PFSK-1 (cell line): Measurements from ENCODE around the gene B4GALT3.

Source experiments
- FOXP2 ChIP-seq: optimal IDR thresholded peaks from 2 replicates; pipeline ENCODE3; 2011; ENCODE audit warnings: borderline replicate concordance, control low read depth, inconsistent platforms; ENCODE audit not compliant: insufficient read depth; ENCODE audit errors: extremely low read length, extremely low read depth
- POLR2AphosphoS5 ChIP-seq: IDR thresholded peaks from 2 replicates; pipeline ENCODE4 v1.6.1; 2012; ENCODE audit warnings: low read depth, mild to moderate bottlenecking, control low read depth, low read length, moderate library complexity
- REST ChIP-seq, 2 experiments: IDR thresholded peaks; 2 replicates each; pipeline versions ENCODE4 v1.6.1 to v1.8.0; 2011 to 2012; ENCODE audit warnings: low read depth in 2 of 2, low read length in 2 of 2, control low read depth in 1 of 2, inconsistent platforms in 1 of 2, mild to moderate bottlenecking in 1 of 2, moderate library complexity in 1 of 2; ENCODE audit not compliant: insufficient read depth in 1 of 2
- SIN3A ChIP-seq: IDR thresholded peaks from 2 replicates; pipeline ENCODE4 v1.6.1; 2012; ENCODE audit warnings: mild to moderate bottlenecking, low read length, moderate library complexity, borderline replicate concordance; ENCODE audit not compliant: insufficient read depth
- TAF1 ChIP-seq: IDR thresholded peaks from 2 replicates; pipeline ENCODE4 v1.6.1; 2012; ENCODE audit warnings: low read length, control low read depth, borderline replicate concordance; ENCODE audit not compliant: insufficient read depth

The B4GALT3 gene

GRCh38 chr1:161214369-161214768 is 37.1 kb upstream of the B4GALT3 start:
- TF ChIP-seq TAF1, result no peak
- no peak for TF ChIP-seq POLR2AphosphoS5
- TF ChIP-seq SIN3A, result no peak
- no peak for TF ChIP-seq FOXP2
- no peak for TF ChIP-seq REST (IDR thresholded peaks at IDR 0.05; ENCODE audit: insufficient read depth in 1 of 2, low read depth in 2 of 2, low read length in 2 of 2)

GRCh38 chr1:161209790-161210409 is 32.6 kb upstream of the B4GALT3 start:
- TF ChIP-seq POLR2AphosphoS5 (no peak), REST (IDR thresholded peaks at IDR 0.05; ENCODE audit: insufficient read depth in 1 of 2, low read depth in 2 of 2, low read length in 2 of 2) (no peak), FOXP2 (no peak), SIN3A (no peak), TAF1 (no peak)

GRCh38 chr1:161207173-161207572 is 29.9 kb upstream of the B4GALT3 start:
- TF ChIP-seq FOXP2 (no peak), REST (IDR thresholded peaks at IDR 0.05; ENCODE audit: insufficient read depth in 1 of 2, low read depth in 2 of 2, low read length in 2 of 2) (no peak), POLR2AphosphoS5 (no peak), TAF1 (no peak), SIN3A (no peak)

- TF ChIP-seq TAF1, result no peak
- TF ChIP-seq FOXP2, result no peak
Observed at GRCh38 chr1:161206411-161207140, 29.3 kb upstream of the B4GALT3 start.

GRCh38 chr1:161201836-161202712 is 24.8 kb upstream of the B4GALT3 start, which contains the start of gene NDUFS2:
TSS of gene NDUFS2 (plus strand) at chr1:161202367. CDS start at chr1:161202386, 19 bp downstream.
- TF ChIP-seq POLR2AphosphoS5, result peak; percentile 93
- TF ChIP-seq SIN3A, result no peak
- no peak for TF ChIP-seq FOXP2
- peak in 1 of 2 experiments; percentile 57; a peak in 2 of 4 replicates for TF ChIP-seq REST (IDR thresholded peaks at IDR 0.05; ENCODE audit: insufficient read depth in 1 of 2, low read depth in 2 of 2, low read length in 2 of 2)
- TF ChIP-seq TAF1, result peak; percentile 100
